Measurements from ENCODE around the gene RPS6KA2.

Gene RPS6KA2

GRCh38 chr6:166523782-166524559 is 103.1 kb downstream of the RPS6KA2 start:
- DNase-seq = no peak

- no peak for DNase-seq
Measured at GRCh38 chr6:166520905-166521834, 105.9 kb downstream of the RPS6KA2 start.

GRCh38 chr6:166516251-166516884 is 110.7 kb downstream of the RPS6KA2 start:
- DNase-seq = no peak

- DNase-seq = peak; percentile 61 to 71
Measured at GRCh38 chr6:166515072-166515810, 111.8 kb downstream of the RPS6KA2 start.

- no peak for DNase-seq
Measured at GRCh38 chr6:166514196-166514595, 112.9 kb downstream of the RPS6KA2 start.

GRCh38 chr6:166512567-166512966 is 114.5 kb downstream of the RPS6KA2 start:
- peak; percentile 24 to 38 for DNase-seq

GRCh38 chr6:166511316-166511715 is 115.7 kb downstream of the RPS6KA2 start:
- DNase-seq = no peak

- no peak for DNase-seq
Measured at GRCh38 chr6:166509193-166509592, 117.9 kb downstream of the RPS6KA2 start.

GRCh38 chr6:166508726-166509125 is 118.3 kb downstream of the RPS6KA2 start:
- no peak for DNase-seq

GRCh38 chr6:166507809-166508564 is 119.1 kb downstream of the RPS6KA2 start:
- no peak for DNase-seq

- no peak for DNase-seq
Measured at GRCh38 chr6:166507380-166507779, 119.7 kb downstream of the RPS6KA2 start.

GRCh38 chr6:166505133-166505905 is 121.7 kb downstream of the RPS6KA2 start:
- no peak for DNase-seq

GRCh38 chr6:166504100-166504499 is 123.0 kb downstream of the RPS6KA2 start:
- DNase-seq = no peak

- no peak for DNase-seq
Measured at GRCh38 chr6:166503167-166503744, 123.8 kb downstream of the RPS6KA2 start.

- DNase-seq = no peak
Measured at GRCh38 chr6:166502453-166502852, 124.6 kb downstream of the RPS6KA2 start.

- DNase-seq = no peak
Measured at GRCh38 chr6:166501246-166501645, 125.8 kb downstream of the RPS6KA2 start.

- no peak for DNase-seq
Measured at GRCh38 chr6:166500246-166500645, 126.8 kb downstream of the RPS6KA2 start.

GRCh38 chr6:166499350-166500163 is 127.5 kb downstream of the RPS6KA2 start:
- DNase-seq = peak in 1 of 2 experiments; percentile 26

GRCh38 chr6:166498661-166499349 is 128.2 kb downstream of the RPS6KA2 start:
- DNase-seq = no peak

Measured in activated CD4-positive, alpha-beta T cell treated with anti-CD3 and anti-CD28 coated beads, Interleukin-2, amount 50 U/mL, for 48 hours (primary cell).